Activated gamma-delta T cell treated with anti-CD3 and anti-CD28 coated beads, Interleukin-2, amount 50 U/mL, for 16 hours (primary cell): ENCODE results near the gene TMEM130.

Experiments used
- DNase-seq: peaks from one replicate; pipeline ENCODE4 v3.0.0-alpha.2; 2020; ENCODE audit warnings: low read depth

Gene TMEM130, protein sequence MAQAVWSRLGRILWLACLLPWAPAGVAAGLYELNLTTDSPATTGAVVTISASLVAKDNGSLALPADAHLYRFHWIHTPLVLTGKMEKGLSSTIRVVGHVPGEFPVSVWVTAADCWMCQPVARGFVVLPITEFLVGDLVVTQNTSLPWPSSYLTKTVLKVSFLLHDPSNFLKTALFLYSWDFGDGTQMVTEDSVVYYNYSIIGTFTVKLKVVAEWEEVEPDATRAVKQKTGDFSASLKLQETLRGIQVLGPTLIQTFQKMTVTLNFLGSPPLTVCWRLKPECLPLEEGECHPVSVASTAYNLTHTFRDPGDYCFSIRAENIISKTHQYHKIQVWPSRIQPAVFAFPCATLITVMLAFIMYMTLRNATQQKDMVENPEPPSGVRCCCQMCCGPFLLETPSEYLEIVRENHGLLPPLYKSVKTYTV

DNA sequence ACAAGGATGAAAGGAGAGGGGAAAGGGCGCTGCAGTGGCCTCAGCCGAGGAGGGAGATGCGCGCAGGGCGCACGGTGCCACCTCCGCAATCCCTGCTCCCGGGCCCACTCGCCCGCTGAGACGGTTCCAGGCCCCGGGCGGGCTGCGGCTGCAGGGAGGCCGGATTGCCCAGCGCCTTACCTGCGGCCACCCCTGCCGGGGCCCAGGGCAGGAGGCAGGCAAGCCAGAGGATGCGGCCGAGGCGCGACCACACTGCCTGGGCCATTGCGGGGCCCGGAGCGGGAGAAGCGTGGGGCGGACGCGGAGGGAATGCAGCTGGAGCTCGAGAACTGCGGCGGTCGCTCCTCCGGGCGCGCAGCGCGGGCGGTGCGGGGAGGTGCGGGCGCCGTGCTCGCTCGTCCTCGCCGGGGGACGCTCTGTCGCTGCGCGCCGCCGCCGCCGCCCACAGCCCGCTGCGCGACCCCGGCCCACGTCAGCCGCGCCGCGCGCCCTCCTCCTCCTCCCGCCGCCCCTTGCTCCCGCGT lies at the start of gene TMEM130:
Gene TMEM130 (minus strand): TSS at position 418 of the 524 bp plus-strand sequence. CDS start 153 bp downstream, at position 265.
- no peak for DNase-seq

DNA sequence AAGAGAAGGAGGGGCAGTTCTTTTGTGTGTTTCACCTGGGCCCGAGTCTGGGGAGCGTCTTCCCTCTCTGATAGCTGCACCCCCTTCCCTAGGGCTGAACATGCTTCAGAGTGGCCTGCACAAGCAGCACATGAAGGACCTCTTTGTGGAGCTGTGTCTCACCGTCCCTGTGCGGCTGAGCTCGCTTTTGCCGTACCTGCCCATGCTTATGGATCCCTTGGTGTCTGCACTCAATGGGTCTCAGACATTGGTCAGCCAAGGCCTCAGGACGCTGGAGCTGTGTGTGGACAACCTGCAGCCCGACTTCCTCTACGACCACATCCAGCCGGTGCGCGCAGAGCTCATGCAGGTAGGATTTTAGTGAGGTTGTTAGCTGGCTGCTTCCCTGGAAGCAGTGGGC lies 47.5 kb upstream of the TMEM130 start:
- no peak for DNase-seq

DNA sequence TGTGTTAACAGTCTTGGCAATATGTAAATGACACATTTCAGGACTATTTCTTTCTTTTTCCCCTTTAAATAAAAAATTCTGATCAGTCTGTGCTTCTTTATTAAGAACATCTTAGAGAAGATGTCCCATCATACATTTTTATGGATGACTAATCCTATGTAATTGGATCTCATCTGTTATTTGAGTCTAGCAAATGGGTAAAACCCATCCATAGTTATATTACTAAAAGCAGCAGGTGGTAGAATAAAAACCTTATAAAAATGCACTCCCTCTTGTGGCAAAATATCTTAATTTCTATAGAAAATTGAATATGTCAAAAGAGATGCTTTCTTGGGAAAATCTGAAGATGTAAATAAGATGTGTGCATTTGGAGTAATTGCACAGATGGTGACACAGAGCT lies 43.8 kb upstream of the TMEM130 start:
- no peak for DNase-seq

DNA sequence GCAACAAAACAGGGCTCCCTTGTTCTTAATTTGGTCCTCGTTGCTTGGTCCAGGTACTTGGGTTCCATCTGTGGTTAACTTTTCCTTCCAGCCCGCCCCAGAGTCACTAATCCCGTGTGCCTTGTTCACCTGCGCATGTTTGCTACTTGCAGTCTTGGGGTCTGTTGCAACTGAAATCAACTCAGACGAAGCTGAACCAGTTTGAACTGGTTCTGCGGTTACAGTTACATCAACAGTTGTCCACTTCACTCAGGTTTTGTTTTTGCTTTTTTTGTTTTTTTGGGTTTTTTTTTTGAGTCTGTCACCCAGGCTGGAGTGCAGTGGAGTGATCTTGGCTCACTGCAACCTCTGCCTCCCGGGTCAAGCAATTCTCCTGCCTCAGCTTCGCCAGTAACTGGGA lies 43.2 kb upstream of the TMEM130 start:
- no peak for DNase-seq

DNA sequence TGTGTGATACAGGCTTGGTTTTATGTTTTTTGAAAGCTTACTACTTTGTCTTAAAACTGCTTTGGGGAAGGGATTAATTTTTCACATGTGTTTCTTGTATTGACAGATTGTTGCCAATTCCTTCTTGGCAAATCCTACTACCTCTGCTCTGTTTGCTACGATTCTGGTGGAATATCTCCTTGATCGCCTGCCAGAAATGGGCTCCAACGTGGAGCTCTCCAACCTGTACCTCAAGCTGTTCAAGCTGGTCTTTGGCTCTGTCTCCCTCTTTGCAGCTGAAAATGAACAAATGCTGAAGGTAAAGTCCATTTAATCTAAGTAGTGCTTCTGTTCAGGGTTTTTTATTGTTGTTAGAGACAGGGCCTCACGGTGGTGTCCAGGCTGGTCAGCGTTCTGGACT lies 42.1 kb upstream of the TMEM130 start:
- no peak for DNase-seq

DNA sequence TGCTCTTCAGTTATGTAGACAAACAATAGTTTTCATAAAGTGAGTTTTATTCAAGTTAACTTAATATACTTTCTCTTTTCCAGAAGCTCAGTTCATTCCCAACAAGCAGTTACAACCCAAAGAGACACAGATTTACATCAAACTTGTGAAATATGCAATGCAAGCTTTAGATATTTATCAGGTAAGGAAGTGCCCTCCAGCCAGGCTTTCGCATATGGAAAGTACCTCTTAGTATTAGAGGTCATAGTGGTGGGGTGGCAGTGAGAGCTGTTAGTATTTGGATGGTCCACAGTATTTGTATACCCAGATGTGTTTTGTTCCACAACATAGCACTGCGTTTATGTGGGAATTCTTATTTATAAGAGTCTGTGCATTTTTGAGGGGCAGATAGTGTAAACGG lies 40.6 kb upstream of the TMEM130 start:
- no peak for DNase-seq

DNA sequence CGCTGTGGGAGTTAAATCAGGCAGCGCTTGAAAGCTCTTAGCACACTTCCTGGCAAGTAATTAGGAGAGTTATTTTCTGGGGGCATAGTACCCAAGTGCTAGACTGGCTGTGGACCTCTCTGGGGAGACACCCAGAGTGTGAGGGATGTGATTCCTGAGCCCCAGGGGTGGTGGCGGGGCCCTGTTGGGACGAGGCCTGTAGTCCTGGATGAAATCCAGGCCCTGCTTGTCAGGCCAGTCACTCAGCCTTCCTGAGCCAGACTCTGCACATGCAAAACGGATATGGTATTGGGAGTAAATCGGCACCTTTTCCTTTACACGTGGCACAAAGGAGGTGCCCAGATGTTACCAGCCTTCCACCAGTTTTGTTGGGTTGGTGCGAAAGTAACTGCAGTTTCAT lies 39.7 kb upstream of the TMEM130 start:
- DNase-seq, result no peak

DNA sequence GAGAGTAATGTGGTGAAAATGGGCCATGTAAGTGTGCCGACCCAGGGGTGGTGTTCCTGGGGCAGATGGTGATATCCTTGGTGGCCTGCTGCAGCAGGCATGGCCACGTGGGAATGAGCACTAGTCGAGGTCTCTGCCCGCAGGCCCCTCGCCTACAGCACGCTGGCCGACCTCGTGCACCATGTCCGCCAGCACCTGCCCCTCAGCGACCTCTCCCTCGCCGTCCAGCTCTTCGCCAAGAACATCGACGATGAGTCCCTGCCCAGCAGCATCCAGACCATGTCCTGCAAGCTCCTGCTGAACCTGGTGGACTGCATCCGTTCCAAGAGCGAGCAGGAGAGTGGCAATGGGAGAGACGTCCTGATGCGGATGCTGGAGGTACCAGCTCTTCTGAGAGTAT lies 38.8 kb upstream of the TMEM130 start:
- DNase-seq, result no peak

DNA sequence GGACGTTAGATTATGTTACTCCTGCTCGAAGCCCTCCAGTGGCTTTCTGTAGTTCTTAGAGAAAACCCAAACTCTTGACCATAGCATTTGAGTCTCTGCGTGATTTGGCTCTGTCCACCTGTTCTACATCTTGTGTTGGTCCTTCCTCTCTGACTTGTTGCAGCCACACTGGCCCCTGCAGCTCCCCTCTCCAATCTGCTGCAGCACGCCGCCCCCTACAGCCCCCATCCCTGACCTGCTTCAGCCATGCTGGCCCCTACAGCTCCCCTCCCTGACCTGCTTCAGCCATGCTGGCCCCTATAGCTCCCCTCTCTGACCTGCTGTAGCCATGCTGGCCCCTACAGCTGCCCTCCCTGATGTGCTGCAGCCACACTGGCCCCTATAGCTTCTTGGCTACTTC lies 37.8 kb upstream of the TMEM130 start:
- DNase-seq, result no peak

DNA sequence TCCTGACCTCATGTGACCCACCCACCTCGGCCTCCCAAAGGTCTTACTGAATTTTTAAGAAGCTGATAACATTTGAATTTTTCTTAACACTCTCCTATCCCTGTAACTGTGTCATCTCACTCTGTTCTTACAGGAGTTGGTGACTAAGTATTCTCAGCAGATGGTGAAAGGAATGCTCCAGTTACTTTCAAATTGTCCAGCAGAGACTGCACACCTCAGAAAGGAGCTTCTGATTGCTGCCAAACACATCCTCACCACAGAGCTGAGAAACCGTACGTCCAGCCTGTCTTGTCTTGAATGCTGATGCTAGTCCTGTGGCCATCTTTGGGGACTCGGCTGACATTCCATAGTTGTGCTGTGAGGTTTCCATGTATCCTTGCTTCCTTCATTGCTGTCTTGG lies 33.4 kb upstream of the TMEM130 start:
- DNase-seq, result no peak

DNA sequence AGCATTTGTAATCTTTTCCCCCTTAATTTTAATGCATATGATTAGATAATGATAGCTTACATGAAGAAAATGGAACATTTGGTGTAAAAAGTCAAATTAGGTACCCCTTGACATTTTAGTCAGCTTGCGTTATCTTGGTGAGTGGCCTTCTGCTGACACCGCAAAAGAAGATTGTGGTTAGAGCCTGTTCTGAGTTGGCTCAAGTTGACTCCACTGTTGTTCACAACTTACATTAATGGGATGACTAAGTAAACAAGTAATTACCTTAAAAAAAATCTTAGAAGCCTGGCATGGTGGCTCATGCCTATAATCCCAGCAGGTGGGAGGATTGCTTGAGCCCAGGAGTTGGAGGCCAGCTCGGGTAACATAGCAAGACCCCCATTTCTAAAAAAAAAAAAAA lies 32.7 kb upstream of the TMEM130 start:
- no peak for DNase-seq

DNA sequence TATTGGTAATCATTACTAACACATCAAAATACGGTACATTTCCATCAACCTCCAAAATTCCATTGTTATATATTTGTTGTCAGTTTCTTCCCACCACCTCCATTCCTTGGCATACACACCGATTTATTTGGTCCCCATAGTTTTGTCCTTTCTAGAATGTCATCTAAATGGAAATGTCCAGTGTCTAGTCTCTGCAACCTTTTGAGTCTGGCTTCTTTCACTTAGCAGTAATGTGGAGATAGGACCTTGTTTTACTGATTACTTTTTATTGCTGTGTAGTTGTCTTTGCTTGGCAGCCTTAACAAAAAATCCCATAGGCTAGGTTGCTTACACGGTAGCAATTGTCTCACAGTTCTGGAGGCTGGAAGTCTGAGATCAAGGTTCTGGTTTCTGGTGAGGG lies 31.0 kb upstream of the TMEM130 start:
- no peak for DNase-seq

DNA sequence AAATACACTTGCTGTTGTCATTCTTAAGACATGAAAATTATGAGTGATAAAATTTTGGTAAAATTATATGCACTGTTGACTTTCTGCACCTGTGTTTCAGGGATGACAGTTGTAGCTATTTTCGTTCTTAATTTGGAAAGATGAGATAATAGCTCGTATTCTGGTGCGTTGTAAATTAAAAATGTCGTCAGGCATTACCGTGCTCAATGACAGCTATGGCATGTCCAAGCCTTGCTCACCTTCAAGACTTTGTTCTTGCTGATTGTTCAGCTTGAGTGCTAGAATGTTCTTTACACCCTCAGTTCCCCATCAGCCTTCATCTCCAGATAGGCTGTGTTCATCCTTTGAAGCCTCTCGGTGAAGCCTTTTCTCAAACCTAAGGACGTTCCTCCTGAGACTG lies 30.0 kb upstream of the TMEM130 start:
- no peak for DNase-seq

DNA sequence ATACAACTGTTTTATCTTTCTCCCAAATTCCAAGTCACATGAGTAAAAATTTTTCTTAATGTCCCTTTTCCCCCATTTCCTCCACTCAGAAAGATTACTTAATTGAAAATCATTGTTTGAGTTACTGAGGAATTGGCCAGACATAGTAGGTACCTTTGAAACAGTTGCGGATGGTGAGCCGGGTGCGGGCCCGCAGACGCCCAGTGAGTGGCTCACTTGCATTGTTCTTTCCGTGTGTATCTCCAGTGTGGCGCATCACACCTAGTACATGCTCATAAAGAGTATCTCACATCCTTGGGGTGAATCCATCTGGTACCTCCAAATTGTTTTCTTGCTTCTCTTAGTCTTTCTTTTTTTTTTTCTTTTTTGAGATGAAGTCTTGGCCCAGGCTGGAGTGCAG lies 22.8 kb upstream of the TMEM130 start:
- DNase-seq, result no peak

DNA sequence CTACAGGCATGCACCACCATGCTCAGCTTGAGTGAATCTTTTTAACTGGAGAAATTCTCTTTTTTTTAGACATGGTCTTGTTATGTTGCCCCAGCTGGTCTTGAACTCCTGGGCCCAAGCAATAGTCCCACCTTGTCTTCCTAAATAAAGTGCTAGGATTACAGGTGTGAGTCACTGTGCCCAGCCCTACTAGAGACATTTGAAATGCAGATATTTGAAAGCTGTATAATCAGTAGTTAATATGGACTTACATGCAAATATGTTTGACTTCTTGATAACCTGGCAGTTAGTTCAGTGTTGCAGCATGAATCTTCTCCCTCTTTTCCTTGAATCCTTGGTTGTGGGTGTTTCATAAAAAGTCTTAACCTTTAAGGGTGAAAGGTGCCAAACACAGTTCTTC lies 17.2 kb upstream of the TMEM130 start:
- no peak for DNase-seq

DNA sequence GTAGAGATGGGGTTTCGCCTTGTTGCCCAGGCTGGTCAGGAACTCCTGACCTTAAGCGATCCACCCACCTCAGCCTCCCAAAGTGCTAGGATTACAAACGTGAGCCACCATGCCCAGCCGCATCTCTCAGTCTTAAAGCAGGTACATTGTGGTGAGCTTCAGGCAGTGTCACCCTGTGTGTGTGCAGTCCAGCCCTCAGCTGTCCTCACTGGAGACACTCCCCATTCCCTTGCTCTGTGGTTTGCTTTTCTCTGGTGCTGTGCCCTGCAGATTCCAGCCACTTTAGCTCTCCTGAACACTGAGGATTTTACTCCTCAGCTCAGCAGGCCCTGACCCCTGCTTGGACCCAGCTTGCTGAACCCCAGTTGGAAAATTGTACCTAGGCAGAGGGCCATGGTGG lies 14.6 kb upstream of the TMEM130 start:
- no peak for DNase-seq

DNA sequence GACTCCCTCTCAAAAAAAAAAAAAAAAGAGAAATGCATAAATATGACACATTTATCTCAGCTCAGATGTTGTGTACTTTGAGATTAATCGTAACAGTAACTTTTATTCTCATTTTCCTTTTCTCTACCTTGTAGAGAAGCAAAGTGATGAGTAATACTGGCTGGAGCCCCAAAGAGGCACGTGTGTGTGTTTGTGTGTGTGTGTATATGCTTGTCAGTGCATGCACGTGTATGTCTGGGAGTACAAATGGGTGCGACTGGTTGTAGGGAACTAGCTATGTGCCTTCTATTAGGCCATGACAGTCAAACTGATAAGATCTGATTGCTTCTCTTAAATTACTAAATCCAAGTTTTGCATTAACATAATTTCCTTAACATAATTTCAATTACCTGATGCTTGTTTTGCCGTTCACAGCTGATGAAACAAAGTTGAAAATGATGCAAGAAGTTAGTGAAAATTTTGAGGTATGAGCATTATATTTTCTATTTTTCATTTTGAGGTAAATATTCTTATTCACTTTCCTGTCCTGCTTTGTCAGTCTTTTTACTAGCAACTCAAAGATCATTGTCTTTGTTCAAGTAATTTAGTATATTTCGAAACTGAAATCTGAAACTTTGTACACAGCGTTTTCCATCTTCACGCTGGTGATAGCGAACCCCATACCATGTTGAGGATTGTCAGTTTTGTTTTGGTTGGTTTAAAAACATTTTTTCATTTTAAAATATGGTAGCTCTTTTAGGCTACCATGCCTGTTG lies 11.9 kb upstream of the TMEM130 start:
- no peak for DNase-seq

DNA sequence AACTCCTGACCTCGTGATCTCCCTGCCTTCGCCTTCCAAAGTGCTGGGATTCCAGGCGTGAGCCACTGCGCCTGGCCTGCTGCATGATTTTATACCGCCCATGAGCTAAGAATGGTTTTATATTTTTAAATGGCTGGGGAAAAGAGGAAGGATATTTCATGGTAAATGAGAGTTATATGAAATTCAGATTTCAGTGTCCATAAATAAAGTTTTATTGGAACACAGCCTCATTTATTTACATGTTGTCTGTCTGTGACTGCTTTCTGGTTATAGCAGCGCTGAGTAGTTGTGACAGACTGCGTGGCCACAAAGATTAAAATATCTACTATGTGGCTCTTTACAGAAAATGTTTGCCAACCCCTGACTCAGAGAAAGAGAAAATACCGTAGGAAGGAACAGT lies 10.7 kb upstream of the TMEM130 start:
- no peak for DNase-seq

DNA sequence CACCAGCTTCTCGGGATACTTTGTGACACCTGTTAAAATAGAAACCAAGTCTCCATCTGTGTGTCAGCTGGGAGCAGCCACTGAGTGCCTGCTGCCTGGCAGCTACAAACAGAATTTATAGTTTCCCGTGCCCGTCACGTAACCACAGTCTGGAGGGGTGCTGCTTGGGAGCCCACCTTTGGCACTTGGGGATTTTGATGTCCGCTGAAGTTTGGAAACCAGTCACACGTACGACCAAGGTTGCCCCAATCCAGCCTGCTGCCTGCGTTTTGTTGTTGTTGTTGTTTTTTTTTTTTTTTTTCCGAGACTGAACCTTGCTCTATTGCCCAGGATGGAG lies 10.1 kb upstream of the TMEM130 start:
- DNase-seq, result no peak

DNA sequence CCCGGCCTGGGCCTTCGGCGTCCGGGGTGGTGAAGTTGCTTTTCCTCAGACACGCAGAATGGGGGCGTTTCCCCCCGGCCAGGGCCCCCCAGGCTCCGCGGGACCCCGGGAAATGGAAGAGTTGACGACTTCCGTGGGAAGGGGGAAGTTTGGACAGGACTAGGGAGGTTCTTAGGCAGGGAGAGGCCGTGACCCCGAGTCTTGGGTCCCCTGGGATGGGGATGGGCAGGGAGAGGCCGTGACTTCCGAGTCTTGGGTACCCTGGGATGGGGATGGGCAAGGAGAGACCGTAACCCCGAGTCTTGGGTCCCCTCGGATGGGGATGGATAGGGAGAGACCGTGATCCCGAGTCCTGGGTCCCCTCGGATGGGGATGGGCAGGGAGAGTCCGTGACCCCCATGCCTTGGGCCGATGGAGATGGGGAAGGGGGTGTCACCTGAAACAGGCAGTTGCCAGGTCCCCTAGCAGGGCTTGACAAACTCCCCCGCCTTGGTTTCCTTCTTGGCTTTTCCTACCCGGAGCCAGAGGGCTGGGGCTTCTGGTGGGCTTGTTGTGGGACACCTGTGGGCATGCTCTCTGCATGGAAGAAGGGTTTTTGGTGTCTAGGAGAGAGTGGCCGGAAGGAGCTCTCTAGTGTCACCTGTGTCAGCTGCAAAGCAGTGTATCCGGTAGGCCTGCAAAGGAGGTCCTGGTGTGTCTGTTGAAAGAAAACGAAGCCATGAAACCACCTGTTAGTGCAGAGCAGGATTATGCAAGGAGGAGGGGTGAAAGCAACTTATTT lies 9.6 kb upstream of the TMEM130 start:
- peak; percentile 43 for DNase-seq

DNA sequence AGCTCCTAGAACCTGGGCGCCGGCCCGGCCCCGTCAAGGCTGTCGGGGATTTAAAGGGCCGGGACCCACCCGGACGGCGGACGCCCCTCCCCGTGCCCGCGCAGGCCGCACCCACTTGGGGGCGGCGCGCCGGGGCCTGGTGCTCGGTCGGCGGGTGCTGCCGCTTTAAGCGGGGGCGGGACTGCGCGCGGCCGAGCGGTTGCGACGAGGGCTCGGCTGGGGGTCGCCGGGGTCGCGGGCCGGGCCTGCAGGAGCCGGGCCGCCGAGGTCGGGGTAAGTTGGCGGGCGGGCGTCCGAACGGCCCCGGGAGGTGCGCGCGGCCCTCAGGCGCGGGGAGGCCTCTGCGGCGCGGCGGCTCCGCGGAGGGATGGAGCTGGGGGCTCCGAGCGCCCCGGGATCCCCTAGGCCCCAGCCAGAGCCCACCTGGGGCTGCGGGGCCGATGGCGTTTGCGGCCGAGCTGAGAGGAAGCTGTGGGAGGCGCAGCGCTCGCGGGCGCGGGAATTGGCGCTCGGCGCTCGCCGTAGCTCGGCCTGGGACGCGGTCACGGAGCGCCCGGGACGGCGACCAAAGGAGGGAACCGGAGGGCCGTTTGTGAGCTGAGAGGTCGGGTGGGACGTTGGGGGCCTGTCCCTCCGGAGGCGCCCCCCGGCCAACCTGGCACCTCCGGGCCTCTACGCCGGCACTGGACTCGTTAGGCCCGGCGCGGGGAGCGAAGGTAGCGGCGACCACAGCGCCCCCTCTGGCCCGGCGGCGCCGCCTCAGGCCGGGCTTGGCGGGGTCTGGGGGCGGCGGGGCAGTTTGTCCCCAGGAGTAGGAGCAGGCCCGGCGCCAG lies 8.8 kb upstream of the TMEM130 start, which contains the start of gene TRRAP:
Gene TRRAP (plus strand): TSS at position 168 of the 833 bp plus-strand sequence. CDS start 2,619 bp downstream, outside the sequence.
- peak; percentile 61 for DNase-seq
